Posterior vena cava (tissue), 2 donors: ENCODE data around the gene KRT74. TPM values are rescaled to one million over a fixed set of nuclear protein-coding genes. Genes with fewer than 3 reads are reported as not detected.

ENCODE experiments used
- DNase-seq: peaks from one replicate; pipeline ENCODE4 v3.0.0-alpha.2; 2020; ENCODE audit warnings: low spot score
- intact Hi-C, 2 donors: fragments of 100-400 bp; cut with DNase I; formaldehyde crosslinking; loops; one replicate each; pipeline versions ENCODE4 v1.14.1 to v1.14.2; 2022 to 2023
- total RNA-seq, 2 donors: library from RNA; stranded (reverse); fragmentation: NEBNext Ultra II Directional; extraction: Animal tissue kit (Norgen Biotek cat#: 25700); gene quantifications; one replicate each; pipeline ENCODE4 v1.2.1, GENCODE V29; 2021
- donor health status: DM: yes; HTN: yes; CAD: no.
- donor health status: DM: yes; HTN: yes; CAD: no.

KRT74 gene
- total RNA-seq, 2 donors from 2014 or later, result not detected

DNA sequence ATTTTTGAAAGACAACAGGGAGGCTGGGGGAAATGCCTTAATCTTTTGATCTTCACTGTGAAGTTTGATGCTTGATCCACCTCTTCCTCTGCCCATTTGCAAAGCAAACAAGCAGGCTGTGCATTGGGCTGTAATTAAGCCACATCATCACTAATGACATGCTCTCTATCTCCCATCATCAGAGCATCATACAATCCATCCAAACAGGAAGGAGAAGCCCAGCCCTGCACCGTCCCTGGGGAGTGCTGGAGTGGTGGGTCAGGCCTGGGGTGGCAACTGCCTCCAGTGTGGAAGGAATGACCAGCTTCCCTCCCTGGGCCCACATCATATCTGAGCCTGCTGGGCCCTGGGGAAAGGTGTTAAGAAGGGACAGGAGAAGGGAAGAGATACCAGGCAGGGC lies 6.9 kb upstream of the KRT74 start:
- intact Hi-C loops, result loop anchor here in 1 of 2 donors (5.0 to 10.0 kb wide), 2 partner anchors 297 to 404 kb away; no protein-coding TSS in a partner anchor
- DNase-seq, result no peak

DNA sequence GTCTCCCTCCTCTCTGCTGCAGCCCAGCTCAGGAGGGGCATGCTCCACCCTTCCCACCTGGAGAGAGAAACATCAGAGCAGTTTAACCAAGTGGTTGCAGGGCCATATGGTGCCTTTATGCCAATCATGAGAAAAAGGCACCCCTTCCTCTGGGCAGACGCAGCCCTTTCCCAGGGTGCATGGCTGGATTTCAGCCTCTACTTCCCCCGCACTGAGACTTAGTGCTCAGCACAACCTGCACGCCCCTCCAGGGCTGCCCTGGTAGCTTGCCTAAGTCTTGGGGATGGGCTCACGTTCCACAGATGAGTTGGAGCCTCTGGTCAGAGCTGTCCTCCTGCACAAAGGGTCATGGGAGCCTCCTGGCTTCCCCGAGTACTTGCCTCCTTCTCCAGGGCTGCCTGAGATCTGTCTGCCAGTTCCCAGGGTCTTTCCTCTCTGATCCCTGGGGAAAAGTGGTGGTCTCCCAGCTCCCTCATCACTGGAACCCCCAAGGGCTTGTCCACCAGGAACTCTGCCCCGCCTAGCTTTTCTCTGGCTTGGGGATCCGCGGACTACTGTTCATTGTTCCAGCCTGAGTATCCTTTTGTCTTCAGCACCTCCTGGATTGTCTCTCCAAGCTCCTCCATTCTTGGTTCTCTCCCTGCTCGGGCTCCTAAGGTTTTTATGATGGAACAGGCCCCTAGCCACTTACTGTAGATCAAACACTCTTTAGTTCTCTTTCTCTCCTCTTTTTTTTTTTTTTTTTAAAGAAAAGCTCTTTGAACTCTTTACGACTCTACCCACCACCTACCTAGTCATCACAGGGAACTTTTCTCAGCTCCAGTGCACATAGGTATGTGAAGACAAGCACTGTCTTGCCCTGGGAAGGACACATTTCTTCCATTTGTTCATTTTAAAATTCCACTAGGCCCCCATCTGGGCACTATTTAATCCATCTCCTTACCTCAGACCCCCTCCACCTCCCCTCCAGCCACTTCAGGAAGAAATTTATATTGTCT lies 6.1 kb upstream of the KRT74 start:
- intact Hi-C loops, result loop anchor here in 1 of 2 donors (5.0 to 10.0 kb wide), 2 partner anchors 298 to 405 kb away; no protein-coding TSS in a partner anchor
- no peak for DNase-seq

DNA sequence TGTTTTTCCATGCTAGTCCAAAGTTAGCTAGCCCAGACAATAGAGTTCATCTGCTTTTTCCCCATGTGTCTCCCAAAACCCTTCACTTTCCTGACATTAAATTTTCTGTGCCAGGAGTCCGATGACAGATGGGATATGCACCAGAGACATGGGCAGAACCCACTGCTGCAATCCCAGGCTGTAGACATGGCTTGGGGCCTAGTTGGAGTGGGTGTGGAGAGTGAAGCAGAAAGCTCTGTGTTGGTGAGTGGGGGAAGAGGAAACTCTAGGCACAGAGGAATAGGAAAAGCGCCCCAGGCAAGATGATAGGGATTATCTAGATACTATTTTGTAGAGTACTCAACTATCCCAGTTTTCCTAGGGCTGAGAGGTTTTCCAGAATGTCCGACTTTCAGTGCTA lies 4.8 kb upstream of the KRT74 start:
- no peak for DNase-seq
- intact Hi-C loops, result no loop called here

DNA sequence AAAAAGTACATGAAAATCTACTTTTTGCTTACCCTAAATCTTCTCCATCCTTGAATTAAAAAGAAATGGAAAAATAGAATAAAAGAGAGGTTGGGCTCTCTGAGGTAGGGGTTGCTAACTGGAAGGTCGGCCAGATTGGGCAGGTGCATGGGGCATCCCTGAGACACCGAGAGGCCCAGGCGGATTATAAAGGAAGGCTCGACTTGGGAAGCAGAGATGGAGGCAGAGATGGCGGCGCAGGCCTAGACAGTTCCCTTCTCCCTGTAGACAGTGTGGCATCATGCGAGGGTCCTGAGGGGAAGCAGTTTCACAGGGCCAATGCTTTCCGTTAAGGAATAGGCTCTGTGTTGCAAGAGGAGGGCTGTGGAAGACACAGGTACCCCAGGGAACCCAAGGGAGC lies 3.7 kb upstream of the KRT74 start:
- intact Hi-C loops, result no loop called here
- DNase-seq, result no peak

DNA sequence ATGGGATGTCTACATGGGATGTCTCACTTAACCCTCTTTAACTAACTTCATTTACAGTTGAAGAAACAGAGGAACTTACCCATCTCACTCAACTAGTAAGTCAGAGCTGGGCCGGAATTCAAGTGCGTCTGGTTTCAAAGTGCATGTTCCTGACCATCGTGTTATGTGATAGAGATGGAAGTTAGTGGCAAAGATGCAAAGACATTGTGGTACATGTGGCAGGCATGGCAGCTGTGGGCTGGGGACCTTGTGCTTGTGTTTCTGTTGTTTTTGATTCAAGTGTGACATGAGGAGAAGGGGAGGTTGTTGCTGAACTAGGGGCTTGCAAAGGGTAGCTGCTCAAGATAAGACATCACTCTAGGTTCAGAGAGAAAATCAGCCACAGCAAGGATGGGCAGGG lies 2.3 kb upstream of the KRT74 start:
- intact Hi-C loops, result no loop called here
- DNase-seq, result no peak

DNA sequence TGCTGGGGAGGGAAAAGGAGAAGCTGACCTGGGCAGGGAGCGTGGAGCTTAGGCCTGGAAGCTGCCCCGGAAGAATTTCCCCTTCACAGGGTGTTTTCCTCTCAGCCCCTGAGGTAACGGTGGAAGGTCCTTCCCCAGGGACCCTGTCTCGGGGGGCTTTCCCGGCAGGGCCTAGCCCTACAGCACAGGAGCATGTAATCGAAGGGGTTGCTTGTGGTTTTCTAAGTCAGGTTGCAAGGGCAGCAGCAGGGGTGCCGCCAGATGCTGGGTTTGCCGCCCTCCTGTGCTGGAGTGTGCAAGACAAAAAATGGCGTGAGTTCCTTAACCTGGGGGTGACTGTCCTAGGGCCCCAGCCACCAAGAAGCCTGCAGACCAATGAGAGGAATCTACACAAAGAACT lies 1.6 kb upstream of the KRT74 start:
- DNase-seq, result no peak
- intact Hi-C loops, result no loop called here

DNA sequence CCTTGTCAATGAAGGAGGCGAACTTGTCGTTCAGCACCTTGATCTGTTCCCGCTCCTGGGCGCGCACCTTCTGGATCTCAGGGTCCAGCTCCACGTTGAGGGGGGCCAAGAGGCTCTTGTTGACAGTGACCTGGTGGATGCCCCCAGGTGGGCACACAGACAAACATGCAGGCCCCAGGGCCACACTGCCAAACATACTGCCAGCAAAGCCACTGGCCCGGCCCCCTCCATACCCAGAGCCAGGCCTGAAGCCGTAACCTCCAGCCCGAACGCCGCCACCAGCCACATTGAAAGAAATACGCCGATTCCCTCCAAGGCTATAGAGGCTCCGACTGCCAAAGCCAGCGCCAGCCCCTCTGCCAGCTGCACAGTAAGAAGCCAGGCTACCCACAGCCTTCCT lies 337 bp downstream of the KRT74 start:
- intact Hi-C loops, result no loop called here
- DNase-seq, result no peak

DNA sequence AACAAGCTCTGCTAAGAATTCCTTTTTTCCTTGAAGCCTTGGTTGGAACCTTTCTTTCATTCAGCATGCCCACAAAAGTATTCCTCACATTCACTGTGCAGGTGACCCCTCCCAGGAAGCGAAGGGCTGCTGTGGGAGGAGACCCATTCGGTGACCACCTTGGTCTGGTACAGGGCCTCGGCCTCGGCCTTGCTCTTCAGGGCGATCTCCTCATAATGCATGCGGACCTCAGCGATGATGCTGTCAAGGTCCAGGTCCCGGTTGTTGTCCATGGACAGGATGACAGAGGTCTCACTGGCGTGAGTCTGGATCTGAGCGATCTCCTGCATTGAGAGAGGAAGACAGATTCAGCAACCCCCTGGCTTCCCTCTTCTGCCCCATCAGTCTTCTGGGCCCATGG lies 3.1 kb downstream of the KRT74 start:
- intact Hi-C loops, result no loop called here
- no peak for DNase-seq

DNA sequence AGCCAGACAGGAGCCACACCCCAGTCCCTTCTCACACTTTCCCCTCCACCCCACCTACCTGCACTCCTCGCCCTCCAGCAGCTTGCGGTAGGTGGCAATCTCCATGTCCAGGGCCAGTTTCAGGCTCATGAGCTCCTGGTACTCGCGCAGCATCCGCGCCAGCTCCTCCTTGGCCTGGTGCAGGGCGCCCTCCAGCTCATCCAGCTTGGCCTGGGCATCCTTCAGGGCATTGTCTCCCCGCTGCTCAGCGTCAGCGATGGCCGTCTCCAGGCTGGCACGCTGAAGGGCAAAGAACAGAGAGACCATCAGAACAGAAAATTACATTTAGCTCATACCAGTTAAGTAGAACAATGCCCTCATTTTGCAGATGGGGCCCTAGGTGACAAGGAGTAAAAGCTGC lies 5.5 kb downstream of the KRT74 start:
- intact Hi-C loops, result loop anchor here in 1 of 2 donors (10.0 kb wide), 1 partner anchor 413 kb away; no protein-coding TSS in a partner anchor
- DNase-seq, result no peak

DNA sequence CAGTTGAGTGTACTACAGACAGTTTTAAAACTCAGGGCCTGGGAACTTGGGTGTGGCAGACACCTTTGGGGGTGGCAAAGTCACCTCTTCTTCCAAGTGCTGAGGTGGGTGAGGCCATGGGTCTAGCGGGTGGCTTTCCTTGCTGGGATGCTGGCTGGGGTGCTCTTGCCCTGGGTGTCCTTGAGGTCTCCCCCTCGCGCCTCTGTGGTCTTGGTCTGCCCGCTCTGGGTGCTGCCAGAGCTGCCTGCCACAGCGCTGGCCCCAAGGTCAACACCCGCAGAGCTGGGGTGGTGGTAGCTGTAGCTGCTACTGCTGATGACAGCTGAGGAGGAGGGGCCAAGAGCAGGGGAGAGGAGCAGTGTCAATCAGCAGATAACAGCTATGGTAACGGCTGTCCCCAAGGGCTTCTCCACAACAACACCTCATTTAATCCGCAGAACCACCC lies 6.8 kb downstream of the KRT74 start:
- no peak for DNase-seq
- intact Hi-C loops, result loop anchor here in 1 of 2 donors (10.0 kb wide), 1 partner anchor 412 kb away; no protein-coding TSS in a partner anchor

DNA sequence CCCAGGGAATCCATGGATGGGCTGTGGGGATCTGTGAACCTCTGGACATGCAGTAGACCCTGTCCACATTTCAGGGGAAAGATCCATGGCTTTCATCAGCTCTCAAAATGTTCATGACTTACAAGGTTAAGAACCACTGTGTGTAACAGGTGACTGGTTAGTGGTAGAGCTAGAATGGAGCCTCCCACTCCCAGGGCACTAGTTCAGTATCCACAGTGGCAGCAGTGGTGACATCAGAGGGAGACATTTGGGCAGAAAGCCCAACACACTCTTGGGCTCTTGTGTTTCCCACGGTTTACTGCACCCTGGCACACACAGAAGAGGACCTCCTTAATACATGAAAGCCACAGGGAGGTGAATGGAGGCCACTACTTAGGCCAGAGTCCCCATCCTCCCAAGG lies 9.1 kb downstream of the KRT74 start:
- intact Hi-C loops, result loop anchor here in 1 of 2 donors (10.0 kb wide), 1 partner anchor 410 kb away; no protein-coding TSS in a partner anchor
- no peak for DNase-seq

DNA sequence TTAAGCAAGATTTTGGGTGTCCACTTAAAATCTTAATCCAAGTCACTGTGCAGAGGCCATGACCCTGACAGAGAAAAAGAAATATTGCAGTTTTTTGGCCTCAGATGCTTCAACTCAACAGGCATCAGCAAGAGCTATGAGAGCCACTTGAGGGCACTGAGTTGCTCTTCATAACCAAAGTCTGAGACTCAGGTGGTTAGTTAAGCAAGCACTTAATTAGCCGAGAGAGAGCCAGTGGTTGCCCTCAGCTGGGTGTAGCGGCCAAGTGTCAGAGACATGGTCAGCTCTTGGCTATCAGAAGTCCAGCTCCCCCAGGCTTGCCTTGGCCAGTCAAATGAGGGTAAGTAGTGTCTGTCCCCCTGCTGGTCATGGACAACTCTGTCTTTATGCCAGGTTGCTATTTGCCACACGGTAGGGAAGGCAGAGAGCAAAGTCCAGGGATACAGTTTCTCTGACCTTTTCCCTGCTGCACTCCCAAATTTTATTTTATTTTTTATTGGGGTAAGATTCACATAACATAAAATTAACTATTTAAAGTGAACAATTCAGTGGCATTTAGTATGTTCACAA lies 11.7 kb downstream of the KRT74 start:
- no peak for DNase-seq
- intact Hi-C loops, result loop anchor here in 1 of 2 donors (10.0 kb wide), 1 partner anchor 407 kb away; no protein-coding TSS in a partner anchor

DNA sequence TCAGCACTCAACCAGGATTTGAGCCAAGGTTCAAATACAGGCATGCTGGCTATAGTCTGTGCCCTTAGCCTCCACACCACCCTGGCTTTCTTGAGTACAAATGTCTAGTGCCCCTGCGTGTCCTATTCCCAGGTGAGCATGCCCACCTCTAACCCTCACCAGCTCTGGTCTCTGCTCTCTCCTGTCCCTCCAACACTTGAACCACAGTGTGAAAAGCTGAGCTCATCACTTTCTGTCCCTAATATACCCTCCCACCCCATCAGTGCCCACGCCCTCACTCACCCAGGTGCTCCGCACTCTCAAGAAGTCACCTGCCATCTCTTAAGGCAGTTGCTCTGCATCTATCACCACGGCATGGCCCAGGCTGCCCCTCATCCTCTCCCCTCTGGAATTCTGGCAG lies 13.7 kb downstream of the KRT74 start:
- no peak for DNase-seq
- intact Hi-C loops, result loop anchor here in 1 of 2 donors (5.0 to 10.0 kb wide), 2 partner anchors 93 to 405 kb away; no protein-coding TSS in a partner anchor

DNA sequence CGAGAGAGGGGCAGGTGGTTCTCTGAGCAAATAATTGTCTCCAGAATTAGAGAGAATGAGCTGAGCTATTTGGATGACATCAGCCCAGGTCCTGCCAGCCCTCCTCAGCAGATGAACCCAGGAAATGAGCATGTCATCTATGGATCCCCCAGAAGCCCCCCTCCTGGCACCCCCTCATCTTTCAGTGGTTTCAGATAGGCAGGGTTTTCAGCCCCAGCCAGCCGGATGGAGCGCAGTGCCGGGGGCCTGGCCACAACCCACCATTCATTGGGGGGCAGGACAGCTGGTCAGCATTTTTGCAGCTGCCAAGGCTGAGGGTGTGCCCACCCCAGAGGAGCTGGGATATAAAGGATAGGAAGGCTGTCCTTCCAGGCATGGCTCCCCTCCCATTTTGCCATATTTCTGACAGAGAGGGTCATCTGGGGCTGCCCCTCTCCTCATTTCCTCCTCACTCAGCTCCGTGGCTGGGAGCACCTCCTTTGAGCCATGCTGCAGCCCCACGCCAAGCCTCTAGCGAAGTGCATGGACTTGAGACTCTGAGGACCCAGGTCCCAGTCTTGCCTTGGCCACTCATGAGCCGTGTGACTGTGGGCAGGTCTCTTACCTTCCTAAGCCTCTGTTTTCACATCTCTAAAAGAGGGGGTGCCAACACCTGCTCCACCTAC lies 14.7 kb downstream of the KRT74 start:
- DNase-seq, result no peak
- intact Hi-C loops, result loop anchor here in 1 of 2 donors (5.0 kb wide), 1 partner anchor 92 kb away; no protein-coding TSS in a partner anchor

DNA sequence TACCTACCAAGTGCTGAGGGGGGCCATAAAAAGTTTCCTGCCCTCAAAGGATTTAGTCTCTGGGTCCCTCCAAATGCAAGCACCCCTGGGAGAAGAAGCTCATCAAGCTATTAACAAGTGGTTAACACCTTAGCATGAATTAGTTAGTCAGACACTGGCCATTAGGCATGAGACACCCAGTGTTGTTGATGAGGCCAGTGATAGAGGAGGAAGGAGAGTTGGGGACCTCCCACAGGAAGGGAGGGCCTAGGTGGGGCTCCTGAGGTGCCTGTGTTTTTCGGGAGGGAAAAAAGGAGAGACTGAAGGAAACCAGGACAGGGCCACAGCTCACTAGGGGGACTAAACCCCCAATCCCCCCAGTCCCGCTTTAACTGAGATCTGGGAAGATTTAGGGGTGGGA lies 16.2 kb downstream of the KRT74 start:
- no peak for DNase-seq
- intact Hi-C loops, result loop anchor here in 1 of 2 donors (5.0 kb wide), 1 partner anchor 90 kb away; no protein-coding TSS in a partner anchor

DNA sequence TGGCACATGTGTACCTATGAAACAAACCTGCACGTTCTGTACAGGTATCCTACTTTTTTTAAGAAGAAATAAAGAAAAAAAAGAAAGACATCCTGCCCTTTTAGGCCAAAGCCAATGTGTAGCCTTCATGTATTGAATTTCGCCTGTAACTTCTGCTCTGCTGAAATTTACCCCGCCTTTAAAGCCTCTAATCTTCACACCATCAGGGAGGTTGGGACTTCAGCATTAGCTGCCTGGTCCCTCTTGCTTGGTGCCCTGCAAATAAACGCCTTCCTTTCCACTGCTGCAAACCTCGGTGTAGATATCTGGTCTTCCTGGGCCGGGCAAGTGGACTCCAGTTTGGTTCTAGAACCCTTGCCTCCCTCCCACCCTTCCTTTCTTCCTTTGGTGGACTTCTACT lies 18.1 kb downstream of the KRT74 start:
- intact Hi-C loops, result loop anchor here in 1 of 2 donors (5.0 kb wide), 1 partner anchor 88 kb away; no protein-coding TSS in a partner anchor
- DNase-seq, result no peak

DNA sequence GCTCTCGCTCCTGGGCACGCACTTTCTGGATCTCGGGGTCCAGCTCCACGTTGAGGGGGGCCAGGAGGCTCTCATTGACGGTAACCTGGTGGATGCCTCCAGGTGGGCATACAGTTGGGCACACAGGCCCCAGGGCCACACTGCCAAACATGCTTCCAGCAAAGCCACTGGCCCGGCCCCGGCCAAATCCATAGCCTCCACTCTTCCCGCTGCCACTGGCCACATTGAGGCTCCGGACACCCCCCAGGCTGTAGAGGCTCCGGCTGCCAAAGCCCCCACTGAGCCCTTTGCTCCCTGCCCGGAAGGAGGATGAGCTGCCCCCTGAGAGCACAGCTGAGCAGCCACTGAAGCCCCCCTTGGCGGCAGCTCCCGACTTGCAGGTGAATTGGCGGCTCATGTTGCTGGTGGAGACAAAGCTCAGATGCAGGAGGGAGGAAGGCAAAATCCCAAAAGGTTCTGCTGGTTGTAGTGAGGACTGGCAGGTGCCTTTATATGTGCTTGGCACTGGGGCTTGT lies 20.9 kb downstream of the KRT74 start, which contains the start of gene KRT71:
TSS of gene KRT71 (minus strand) at position 465 of the 515 bp plus-strand sequence. CDS start at position 397, 68 bp downstream.
- intact Hi-C loops, result no loop called here
- DNase-seq, result no peak

DNA sequence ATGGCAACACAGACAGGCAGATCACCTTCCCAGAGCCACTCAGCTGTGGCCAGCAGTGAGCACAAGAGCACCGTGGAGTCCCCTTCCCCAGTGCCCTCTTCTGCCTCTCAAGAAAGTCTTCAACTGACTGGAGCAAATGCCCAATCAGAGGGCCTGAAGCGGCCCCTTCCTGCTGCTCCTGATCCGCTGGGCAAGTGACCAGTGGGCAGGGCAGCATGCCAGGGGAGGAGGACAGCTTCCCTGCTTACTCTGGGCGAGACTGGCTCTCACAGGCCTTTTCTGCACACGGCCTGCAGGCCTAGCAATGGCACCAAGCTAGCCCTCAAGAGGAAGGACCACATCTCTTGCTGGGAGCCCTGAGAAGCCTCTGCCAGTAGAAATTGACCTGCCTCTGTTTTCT lies 21.6 kb downstream of the KRT74 start:
- intact Hi-C loops, result no loop called here
- no peak for DNase-seq
